ENCODE data around the gene UNC5C. TPM values are rescaled to one million over a fixed set of nuclear protein-coding genes. Genes with fewer than 3 reads are reported as not detected.

The UNC5C gene
- total RNA-seq, 2 donors from 2014 or later: 3.3 to 6.2 TPM

DNA sequence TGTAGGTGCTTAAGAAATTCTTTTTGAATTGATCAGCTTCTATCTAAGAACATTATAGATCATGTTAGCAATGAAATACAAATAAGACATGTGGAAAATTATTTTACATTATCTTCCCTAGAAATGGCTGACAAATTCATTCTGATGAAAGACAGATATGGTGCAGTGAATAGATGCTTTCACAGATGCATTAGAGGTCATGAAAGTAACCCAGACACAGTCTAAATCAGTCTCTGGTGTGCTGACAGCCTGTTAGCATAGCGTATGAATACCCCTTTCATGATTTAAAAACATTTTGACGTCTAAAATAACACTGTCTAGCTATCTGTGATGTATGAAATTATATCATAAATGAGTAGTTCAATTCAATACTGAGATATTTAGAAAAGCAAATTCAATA is 180.9 kb downstream of the UNC5C start:
- DNase-seq (no peak), ATAC-seq (no peak)
- intact Hi-C loops (cut with DNase I): no loop called here

DNA sequence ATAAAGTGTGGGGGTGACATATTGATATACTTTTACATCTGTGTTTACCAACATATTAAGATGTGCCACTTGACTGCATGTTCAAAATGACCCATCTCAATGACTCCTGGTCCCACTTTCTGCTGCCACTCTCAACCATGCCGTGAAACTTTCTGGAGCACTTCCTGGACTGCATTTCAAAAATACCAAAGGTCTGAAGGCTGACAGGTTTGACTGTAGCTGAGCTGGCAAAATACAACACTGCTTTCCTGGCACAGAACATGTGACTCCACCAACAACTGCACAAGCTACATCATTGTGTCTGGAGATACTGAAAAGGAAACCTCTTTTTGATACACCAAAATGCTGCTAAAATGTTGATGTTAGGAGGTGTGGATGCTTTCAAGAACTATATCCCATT is 184.8 kb downstream of the UNC5C start:
- intact Hi-C loops (cut with DNase I): no loop called here
- DNase-seq (no peak), ATAC-seq (peak in 1 of 2 donors; percentile 38)

DNA sequence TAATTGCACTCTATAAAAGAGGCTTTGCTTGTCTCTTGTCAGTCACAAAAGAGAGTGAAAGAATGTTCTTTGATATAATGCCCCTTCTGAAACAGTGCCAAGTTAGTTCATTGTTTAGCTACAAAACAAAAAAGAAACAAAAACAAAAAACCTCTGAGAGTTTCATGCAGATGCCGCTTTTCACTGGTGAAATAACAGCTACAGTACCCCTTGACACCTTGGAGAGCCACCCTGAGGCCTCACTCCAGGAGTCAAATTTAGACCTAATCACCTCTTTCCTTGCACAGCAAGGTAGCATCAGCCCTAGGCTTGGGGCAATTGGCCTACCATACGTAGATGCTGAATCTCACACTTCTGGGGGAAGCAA is 185.2 kb downstream of the UNC5C start:
- ATAC-seq (no peak), DNase-seq (no peak)
- intact Hi-C loops (cut with DNase I): no loop called here

DNA sequence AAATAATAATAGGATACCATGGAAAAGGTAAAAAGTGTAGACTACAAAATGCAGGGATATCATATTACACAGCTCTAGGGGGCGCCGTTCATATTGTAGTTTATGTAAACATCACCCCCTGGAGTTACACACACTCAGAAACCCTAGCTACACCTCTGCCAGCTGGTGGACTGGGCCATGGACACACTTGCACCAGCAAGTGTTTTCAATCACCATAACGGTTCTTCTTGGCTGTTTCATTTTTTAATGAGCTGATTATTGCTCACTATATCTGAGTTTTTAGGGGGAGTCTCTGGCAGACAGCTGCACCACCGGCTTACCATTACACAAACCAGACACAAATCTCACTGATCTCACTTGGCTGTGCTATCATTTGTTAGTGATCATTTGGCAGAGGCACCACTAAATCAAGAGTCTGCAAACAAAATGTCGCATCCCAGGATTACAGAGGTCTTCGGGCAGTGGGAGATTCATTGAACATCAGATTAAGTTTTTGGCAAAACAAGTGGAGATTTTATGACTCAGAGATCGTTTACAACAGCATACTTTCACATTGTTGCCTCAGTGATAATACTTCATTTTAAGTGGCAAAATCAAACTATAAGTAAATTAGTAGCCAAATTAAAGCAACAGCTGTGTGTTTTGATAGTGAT is 185.7 kb downstream of the UNC5C start:
- ATAC-seq (peak; percentile 8 to 57), DNase-seq (no peak)
- intact Hi-C loops (cut with DNase I): no loop called here

DNA sequence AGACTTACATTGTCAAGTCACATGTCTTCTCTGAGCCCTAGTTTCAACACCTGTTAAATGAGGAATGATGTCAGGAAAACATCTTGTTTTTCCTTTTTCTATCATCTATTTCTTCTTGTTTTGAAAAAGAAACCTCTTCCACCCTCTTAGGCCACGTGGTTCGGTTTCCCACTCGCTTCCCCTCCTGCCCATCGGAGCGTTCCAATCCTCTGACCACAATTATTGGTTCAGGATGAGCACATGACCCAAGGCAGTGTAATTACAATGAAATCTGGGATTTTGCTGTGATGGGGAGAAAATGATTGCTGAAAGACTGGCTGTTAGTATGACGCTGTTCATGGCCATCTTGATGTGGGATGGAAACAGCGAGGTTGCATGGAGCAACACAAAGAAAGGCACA is 186.7 kb downstream of the UNC5C start:
- ATAC-seq (no peak), DNase-seq (no peak)
- intact Hi-C loops (cut with DNase I): no loop called here

DNA sequence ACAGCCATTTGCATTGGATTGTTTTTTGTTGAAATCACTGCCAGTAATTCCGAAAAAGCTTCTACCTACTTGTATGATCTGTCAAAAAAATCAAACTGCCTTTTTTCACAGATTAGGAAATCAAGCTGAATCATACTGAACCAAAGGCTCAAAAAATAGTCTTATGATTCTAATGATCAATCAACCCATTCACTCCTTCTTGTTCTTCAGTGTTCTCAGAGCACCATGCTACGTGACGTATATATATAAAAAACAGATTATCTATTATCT is 187.1 kb downstream of the UNC5C start:
- intact Hi-C loops (cut with DNase I): no loop called here
- DNase-seq (no peak), ATAC-seq (peak in 1 of 2 donors; percentile 14)

DNA sequence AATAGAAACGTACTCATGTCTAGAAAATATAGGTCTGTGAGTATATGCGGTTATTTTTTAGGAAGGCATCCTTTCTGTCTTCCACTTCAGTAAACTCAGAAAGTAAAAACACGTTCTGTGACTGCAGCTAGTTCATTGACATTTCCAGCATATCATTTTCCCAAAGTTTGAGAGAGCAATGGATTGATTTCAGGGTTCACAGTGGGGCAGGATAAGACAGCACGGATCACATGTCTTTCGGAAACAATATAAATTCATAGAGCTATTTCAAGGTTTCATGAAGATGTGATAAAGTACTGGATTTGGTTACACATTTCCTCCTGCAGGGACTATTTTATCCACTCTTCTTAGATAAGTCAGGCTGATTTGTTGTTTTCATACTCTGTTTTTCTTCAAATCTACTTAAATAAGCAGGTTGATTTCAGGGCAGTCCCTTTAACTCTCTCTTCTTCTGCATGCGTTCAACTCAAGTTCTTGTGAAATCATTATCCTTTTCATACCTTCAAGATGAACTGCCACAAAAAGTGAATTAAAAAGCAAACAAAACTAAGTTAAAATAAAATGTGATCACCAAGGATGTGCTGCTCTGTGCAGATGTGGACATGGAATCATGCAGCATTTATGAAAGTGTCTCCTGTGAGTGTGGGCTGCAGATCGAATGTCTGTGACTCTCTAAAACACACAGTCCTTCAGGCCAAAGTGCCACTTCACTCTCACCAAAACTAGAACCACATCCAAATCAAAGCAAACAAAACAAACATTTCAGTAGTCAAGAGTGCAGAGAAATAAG is 187.7 kb downstream of the UNC5C start:
- intact Hi-C loops (cut with DNase I): no loop called here
- no peak for DNase-seq
- no peak for ATAC-seq

DNA sequence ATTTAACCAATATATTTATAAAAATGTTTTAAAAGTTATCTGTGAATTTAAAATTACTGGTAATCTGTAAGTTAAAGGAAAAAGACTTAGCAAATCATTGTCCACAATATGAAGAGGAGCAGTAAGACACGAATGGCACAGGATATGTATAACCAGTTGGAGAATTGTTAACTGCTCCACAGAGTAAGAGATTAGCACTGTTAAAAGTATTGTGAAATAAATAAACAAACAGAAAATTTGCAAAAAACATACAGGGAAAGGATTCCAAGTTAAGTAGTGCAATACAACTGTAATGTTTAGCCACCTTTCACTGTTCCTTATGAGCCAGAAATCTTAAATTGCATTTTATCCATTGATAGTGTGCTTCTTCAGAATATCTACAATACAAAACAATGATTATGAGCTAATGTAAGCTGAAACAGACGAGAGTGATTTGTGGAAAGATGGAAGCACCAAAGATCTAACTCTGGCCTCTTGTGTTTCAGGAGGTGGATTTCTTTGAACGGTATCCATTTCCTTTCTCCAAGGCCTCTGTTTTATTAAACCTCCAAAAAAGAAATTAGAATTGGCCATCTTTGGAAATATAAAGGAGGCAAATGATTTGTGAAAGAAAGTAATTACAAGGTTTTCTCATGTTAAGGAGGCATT is 188.4 kb downstream of the UNC5C start:
- intact Hi-C loops (cut with DNase I): no loop called here
- no peak for ATAC-seq
- DNase-seq: no peak

DNA sequence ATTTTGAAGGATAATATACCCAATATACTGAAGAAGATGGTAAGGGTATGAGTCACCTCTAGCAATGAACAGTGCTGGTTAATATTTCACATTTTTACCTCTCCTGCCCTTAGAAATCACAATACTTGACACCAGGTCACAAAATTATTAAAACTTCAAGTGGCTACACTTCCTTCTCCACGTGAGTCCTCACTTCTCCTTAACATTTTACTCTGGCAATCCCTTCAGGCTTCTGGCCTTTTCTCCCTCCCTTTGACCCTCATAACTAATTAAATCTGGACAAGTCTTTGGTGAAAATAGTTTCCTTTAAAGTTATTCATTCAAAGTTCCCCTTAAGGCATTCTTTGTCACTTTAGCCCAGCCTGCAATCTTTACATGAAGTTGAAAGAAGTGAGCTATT is 190.4 kb downstream of the UNC5C start:
- DNase-seq (no peak), ATAC-seq (no peak)
- intact Hi-C loops (cut with DNase I): no loop called here

DNA sequence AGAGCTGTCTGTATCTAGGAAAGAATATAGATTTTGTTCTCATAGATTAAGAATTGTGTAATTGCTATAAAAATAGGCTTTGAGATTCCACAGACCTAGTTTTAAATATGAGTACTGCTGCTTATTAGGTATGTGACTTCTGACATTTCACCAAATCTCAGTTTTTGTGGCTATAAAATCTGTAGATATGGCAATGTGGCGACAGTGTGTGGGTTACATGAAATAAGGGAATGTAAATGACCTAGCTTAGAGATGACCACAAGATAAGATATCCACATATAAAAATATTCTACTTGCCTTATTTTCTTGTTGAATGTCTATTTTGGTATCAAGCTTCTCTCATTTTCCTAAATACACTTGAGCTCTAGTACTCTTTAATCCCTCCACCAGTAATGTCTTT is 193.8 kb downstream of the UNC5C start:
- no peak for ATAC-seq
- intact Hi-C loops (cut with DNase I): no loop called here
- no peak for DNase-seq

DNA sequence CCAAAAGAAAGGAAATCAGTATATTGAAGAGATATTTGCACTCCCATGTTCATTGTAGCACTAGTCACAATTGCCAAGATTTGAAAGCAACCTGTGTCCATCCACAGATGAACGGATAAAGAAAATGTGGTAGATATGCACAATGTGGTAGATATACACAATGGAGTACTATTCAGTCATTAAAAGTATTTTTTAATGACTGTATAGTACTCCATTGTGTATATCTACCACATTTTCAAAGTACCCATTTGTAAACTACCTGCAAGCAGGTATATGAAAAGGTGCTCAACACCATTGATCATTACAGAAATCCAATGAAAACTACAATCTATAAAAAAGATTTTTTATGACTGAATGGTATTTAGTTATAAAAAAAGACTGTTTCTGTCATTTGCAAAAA is 200.4 kb downstream of the UNC5C start:
- no peak for ATAC-seq

DNA sequence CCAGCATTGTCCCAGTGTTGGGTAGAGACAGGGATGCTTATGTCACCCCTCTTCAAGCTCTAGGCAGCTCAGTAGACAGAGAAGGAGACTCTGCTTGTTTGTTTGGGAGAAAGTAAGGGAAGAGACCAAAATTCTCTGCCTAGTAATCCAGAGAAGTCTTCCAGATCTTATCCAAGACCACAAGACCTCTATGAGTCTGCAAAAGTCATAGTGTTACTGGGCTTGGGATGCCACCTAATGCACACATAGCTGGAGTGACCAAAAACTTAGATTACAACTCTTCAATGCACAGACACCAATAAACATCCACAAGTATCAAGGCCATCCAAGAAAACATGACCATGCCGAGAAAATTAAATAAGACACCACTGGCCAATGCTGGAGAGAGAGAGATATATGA is 205.5 kb downstream of the UNC5C start:
- DNase-seq (no peak), ATAC-seq (no peak)
- intact Hi-C loops (cut with DNase I): no loop called here

More for the DNA sequence above, 200.4 kb downstream of the UNC5C start:
- no peak for DNase-seq
- intact Hi-C loops (cut with DNase I): no loop called here

DNA sequence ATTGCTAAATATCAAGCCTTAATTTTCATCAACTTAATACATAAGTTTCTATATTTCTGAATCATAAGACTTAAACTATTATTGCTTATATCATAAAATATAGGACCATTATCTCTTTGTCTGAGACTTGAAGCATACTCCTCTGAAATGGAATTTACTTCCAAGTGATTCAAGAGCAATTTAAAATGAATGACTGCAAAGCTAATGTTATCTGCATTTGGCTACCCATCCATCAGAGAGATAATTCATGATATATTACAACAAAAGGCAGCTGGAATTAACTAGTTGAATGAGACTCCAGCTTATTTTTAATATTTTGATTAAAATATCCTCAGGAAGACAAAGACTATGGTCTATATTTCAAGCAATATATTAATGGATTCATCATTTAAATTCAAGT is 208.6 kb downstream of the UNC5C start:
- ATAC-seq (no peak), DNase-seq (no peak)
- intact Hi-C loops (cut with DNase I): no loop called here

DNA sequence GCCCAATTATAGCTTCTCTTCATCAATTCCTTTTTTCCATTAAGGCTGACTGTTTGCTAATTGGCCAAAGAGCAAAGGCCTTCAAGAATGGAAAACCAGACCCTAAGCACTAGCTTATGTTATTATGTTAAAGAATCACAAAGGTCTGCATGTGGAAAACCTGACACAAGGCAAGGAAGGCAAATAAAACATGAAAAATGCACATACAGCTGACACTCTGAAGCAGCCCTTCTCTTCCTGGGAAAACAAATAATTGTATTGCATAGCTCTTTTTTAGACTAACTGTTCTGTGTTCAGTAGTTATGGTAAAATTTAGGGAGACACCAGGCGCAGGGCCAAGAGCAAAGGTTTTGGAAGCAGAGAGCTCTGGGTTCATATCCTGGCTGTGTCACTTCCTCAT is 223.1 kb downstream of the UNC5C start:
- DNase-seq (no peak), ATAC-seq (no peak)
- intact Hi-C loops (cut with DNase I): no loop called here

DNA sequence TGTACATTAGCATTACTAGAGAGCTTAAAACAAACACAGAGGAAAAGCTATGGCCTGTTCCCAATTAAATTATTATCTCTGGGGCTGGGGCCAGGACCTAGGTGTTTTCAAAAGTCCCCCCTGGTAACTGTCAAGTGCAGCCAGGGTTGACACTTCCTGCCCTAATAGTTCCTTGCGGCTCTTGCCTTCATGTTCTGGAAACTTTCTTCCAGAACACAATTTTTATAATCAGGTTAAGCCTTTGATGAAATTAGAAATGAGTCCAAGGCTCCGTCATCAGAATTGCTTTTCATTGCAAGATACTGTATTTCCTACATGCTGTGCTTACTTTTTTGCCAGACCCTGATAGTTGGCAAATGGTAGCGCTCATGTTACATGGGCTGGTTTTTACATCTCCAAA is 229.6 kb downstream of the UNC5C start:
- intact Hi-C loops (cut with DNase I): no loop called here
- DNase-seq: no peak
- ATAC-seq: no peak

DNA sequence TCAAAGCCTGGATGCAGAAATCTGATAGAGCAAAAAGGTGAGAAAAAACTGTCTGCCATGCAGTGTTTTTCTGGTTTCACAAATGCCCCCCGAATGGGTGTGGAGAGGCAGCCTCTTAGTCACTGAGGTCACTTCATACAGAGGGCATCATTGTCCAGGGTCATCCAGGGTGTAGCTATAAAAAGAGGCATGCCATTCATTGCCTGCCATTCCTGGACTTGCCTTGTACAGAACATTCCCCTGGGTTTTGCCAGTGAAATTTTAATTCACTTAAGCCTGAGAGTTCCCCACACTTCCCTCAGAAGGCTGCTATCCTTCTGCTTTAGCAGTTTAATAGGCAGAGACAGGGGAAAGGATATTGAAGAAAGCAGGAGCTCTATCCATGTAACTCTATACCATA is 230.3 kb downstream of the UNC5C start:
- intact Hi-C loops (cut with DNase I): no loop called here
- ATAC-seq (peak in 1 of 2 donors; percentile 59), DNase-seq (no peak)

DNA sequence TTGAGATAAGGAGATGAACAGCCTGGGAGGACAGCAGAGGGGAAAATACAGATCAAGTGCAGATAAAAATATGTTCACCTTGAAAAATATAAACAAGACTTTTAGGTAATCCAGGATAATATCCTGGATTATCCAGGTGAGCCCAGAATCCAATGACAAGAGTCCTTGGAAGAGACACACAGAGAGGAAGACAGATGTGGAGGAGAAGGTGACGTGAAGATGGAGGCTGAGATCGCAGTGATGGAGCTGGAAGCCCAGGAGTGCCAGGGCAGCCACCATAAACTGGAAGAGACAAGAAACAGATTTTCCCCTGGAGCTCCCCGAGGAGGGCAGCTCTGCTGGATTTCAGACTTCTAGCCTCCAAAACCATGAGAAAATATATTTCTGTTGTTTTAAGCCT is 230.7 kb downstream of the UNC5C start:
- DNase-seq (no peak), ATAC-seq (no peak)
- intact Hi-C loops (cut with DNase I): no loop called here

DNA sequence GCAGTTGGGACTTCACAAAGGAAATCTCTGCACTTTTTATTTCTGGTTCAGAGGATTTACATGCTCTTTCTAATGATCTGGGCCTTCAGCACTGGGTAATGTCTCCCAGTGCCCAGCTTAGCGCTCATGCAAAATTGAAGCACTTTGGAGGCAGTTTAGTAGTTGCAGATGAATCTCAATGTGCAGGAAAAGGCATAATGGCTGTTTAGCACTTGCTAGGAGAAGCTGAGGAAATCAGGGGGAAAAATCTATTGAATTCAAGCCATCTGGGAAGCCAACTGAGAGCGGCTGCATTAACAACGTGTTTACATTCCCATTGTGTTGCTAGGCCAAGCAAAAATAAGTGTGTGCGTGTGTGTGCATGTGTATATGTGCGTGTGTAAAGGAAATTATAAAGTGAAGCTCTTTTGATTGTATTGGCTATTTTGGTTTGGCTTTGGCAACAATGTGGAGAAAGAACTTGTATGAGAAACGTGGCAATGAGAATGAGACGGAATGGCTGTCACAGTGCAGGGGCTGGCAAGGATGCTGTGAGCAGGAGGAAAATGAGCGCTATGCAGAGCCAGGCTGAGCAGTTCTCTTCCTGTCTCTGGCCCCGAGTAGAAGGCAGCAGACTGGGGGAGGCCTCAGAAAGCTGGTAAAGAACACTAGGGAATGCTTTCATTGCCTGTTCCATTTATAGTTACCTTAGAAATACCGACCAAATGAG is 231.5 kb downstream of the UNC5C start:
- ATAC-seq (no peak), DNase-seq (no peak)
- intact Hi-C loops (cut with DNase I): no loop called here

DNA sequence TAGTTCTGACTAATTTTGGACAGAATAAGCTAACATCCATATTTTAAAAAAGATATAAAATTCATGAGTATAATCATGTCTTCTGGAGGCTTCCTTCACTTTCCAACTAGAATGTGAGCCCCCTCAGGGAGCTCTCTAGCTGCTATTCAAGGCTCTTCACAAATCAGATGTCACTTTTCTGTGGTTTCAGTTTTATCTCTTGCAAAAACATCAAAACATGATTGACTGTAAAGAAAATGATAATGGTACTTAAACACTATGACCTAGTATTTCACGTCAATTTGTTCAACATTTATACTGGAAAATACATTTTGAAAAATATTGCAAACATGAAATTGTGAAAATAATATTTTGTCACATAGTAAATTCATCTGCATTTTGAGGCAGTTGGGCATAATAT is 234.2 kb downstream of the UNC5C start:
- intact Hi-C loops (cut with DNase I): no loop called here
- DNase-seq (no peak), ATAC-seq (no peak)

DNA sequence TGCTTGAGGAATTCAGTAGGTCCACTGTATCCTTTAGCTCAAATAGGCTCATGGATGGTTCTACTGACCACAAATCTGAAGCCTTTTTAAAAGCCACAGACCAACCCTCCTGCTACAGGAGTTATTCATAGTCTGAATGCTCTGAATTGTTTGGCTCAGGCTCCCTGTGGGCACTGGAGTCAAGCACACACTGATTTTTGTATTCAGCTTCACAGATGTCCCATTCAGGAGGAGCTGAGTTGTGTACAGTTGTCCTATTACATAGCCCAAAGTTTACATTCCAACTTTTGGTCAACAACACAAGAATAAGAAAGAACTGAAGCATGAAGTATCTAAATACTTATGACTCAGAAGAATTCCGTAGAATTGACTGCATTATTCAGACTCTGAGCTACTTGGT is 243.9 kb downstream of the UNC5C start:
- no peak for ATAC-seq
- intact Hi-C loops (cut with DNase I): no loop called here
- no peak for DNase-seq
